Kasumi-1 (cell line): Measurements from ENCODE around the gene RNF186.
"Not testable (repeated sequence)": the region's sequence is repeated elsewhere in the genome, so short reads cannot be mapped to it uniquely, and the experiment has no call there.

ENCODE experiments used
- DNase-seq, 2 experiments: peaks; one replicate each; lab custom pipeline; 2025; lab: John Stamatoyannopoulos, UW

The RNF186 gene

DNA sequence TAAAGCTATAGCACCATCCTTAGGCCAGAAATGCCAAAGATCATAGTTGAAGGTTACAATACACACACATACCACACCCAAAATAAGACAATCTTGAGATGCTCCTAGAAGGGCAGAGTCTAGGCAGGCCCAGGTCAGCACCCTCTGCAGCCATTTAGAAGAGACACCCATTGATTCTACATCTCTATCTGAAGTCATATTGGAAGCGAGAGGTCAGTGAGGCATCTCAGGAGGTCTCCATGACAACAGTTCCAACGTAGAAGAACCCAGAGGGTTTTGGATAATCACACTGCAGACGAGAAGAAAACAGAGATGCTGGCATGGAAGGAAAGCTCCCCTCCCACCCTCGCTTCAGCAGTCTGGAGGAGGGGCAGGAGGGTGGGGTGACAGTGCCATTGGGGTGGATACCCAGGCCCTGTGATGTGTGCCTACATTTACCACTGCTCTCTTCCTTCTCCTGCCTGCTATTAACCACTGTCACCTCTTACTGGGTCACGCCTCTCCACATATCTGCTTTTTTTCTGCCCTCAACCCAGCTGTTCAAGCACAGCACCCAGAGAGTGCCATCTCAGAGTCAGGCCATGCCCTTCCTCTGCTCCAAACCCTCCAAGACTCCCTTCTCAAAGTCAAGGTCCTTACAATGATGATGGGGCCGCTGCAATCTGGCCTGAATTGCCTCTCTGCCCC, 21.6 kb downstream of the RNF186 start:
- DNase-seq, result no peak

DNA sequence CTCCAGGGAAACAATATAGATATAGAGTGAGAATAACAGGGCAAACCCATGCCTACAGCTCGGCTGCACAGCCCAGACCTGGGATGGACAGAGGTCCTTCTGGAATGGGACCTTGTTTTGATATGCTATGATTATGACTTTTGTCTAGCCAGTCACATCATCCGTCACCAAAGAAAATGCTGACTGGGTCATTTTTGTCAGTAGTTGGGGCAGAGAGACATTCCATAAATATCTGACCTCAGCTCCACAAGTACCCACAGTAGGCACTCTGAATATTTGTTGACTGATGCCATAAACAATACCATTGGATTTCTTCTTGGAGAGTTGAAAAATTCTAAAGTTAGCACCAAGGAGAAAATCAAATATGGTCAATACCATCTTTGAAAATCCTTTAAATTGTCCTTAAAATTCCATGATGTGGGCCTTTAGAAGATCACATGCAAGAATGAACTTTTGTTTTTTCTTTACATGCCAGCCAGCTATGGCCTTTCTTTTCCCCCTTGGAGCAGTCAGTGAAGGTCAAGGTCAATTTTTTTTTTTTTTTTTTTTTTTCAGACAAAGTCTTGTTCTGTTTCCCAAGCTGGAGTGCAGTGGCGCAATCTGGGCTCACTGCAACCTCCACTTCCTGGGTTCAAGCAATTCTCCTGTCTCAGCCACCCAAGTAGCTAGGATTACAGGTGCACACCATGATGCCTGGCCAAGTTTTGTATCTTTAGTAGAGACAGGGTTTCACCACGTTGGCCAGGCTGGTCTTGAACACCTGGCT, 22.7 kb downstream of the RNF186 start:
- DNase-seq, result no peak

DNA sequence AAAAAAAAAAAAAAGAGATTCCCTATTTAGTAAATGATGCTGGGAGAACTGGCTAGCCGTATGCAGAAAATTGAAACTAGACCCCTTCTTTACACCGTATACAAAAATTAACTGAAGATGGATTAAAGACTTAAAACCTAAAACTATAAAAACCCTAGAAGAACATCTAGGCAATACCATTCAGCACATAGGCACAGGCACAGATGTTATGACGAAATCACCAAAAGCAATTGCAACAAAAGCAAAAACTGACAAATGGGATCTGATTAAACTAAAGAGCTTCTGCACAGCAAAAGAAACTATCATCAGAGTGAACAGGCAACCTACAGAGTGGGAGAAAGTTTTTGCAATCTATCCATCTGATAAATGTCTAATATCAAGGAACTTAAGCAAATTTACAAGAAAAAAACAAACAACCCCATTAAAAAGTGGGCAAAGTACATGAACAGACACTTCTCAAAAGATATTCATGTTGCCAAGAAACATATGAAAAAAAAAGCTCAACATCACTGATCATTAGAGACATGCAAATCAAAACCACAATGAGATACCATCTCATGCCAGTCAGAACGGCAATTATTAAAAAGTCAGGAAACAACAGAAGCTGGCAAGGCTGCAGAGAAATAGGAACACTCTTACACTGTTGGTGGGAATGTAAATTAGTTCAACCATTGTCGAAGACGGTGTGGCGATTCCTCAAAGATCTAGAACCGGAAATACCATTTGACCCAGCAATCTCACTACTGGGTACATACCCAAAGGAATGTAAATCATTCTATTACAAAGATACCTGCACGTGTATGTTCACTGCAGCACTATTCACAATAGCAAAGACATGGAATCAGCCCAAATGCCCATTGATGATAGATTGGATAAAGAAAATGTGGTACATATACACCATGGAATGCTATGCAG, 24.8 kb downstream of the RNF186 start:
- DNase-seq, result not testable (repeated sequence)

DNA sequence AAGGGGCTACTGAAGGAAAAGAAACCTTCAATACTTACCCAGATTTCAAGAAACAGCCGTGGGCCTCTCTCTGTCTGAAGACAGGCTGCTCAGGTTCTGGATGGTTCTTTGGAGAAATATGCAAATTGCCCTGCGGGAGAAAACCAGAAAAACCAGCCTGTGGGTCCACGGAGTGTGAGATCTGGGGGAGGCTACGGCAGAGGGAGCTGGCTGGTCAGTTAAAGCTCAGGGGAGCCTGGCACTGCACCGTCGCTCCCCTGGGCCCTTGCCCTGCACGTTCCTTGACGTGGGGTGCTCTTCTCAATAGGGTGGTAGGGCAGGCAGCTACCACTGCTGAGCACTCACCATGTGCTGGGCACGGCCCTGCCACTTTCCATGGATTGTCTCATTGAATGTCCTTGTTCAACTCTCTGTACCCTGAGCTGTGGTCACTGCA, 28.1 kb downstream of the RNF186 start:
- no peak for DNase-seq

DNA sequence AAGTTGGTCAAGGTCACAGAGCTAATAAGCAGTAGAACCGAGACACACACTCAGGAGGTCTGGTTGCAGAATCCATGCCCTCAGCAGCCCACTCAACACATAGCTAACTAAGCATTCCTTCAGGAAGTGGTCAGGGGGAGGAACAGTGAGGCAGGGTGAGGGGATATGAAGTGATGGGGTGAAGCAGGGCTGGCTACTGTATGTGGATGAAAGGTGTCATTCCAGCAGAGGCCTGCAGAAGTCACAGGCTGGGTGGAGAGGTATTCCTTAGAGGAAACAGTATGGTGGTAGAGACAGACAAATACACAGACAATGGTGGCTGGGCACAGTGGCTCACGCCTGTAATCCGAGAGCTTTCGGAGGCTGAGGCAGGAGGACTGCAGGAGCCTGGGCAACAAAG, 29.4 kb downstream of the RNF186 start:
- no peak for DNase-seq

DNA sequence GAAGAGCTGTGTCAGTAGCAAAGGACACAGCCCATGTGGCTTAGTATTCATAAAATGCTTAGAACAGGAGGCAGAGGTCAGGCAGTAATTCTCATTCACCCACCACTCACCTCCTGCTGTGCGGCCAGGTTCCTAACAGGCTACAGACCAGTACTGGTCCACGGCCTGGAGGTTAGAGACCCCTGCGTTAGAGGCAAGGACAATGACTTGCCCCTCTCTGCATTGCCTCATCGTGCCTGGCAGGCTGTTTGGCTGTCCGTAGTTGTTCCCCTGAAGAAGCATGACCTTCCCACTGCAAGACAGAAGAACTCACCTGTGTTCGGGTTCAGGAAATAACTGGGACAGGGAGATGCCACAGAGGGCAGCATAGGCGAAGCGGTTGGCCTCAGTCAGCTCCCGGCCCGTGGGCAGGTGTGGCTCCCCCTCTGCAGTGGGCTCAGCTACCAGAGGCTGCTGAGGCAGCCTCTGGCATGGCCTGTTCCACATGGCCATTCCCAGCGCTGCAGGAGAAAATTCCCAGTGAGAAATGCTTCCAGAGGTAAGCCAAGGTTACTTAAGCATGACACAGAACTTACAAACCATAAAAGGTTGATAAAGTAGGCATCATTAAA, 34.7 kb downstream of the RNF186 start:
- no peak for DNase-seq

DNA sequence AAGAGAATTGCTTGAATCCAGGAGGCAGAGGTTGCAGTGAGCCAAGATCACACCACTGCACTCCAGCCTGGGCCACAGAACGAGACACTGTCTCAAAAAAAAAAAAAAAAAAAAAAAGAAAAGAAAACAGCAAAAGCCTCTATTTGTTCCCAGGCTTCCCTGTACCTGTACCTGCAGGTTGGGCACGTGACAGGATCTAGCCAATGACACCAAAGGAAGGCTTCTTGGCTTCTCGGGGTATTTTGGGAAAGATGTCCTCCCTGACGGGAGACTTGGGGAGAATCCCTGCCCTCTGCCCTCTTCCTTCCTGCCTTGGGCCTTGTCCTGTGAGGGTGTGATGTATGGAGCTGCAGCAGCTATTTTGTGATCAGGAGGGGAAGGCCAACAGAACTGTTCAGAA, 38.1 kb downstream of the RNF186 start:
- DNase-seq, result no peak

DNA sequence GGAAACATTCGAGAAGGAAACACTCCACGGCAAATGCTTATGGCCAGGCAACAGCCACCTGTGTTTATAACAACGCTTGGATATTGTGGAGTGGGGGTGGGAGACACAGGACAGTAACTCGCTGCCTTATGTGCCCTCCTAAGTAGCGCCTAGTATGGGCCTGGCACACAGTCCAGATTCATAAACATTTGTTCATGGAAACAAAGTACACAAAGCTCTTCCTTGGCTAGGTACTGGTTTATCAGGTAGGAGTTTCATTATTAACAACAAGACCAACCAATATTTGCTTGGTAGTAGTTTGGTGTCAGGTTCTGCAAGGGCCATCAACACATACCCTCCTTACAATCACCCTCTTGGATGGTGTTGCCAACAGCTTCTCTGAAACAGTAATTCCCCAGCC, 38.8 kb downstream of the RNF186 start:
- no peak for DNase-seq

DNA sequence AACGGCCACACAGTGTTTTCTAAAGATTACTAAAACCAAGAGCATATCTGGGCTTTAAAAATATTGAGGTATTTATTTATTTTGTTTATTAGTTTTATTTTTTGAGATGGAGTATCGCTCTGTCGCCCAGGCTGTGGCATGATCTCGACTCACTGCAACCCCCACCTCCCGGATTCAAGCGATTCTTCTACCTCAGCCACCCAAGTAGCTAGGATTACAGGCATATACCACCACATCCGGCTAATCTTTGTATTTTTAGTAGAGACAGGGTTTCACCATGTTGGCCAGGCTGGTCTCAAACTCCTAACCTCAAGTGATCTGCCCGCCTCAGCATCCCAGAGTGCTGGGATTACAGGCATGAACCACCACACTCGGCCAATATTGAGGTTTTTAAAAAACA, 39.3 kb downstream of the RNF186 start:
- DNase-seq, result no peak

DNA sequence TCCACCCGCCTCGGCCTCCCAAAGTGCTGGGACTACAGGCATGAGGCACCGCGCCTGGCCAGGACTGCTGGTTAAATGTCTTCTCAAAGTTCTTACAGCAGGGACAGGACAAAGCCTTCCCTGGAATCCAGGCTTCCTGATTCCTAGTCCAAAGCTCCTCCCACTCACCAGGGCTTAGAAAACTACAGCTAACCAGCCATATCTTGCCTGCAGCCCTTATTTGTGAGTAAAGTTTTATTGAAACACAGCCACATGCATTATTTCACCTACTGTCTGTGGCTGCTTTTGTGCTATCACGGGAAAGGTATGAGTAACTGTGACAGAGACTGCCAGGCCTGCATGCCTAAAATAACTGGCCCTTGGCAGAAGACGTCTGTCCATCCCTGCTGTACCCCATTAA, 39.8 kb downstream of the RNF186 start:
- DNase-seq, result no peak

DNA sequence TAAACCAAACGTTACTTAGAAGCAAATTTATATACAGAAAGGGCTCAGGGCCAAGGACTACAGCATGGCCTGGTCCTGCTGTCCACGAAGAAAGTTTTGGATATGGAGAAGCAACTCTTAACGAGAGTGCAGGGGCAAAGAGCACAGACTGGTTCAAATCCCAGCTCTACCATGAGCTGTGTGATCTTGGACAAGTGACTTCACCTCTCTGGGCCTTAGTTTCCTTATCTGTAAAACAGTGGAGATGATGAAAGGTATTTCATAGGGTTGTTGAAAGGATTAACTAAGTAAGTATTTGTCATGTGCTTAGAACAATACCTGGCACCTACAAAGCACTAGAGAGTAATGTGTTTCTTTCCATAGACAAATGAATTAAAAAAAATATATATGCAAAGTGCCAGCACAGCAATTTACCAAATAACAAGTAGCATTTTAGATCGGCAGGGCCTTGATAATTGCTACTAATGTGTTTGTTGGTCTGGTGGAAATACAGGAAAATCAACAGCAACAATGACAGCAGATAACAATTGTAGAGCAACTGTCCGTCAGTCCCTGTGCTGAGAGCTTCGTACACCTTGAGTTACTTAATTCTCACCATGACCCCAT, 40.8 kb downstream of the RNF186 start:
- DNase-seq, result no peak

DNA sequence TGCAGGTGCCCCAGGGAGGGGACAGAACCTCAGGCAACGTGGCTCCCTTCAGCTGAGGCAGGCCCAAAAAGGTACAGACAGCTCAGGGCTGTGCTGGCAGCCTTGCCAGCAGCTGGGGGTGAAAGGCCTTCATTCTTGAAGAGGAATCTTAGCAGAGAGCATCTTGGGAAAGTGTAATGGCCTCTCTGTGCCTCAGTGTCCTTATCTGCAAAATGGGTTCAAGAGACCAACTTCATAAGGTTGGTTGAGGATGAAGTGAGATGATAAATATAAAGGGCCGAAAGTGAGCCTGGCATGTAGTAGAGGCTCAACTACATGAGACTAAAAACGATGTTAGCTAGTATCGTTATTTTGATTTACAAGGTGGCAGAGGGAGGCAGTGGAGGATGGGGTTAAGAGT, 41.6 kb downstream of the RNF186 start:
- no peak for DNase-seq

DNA sequence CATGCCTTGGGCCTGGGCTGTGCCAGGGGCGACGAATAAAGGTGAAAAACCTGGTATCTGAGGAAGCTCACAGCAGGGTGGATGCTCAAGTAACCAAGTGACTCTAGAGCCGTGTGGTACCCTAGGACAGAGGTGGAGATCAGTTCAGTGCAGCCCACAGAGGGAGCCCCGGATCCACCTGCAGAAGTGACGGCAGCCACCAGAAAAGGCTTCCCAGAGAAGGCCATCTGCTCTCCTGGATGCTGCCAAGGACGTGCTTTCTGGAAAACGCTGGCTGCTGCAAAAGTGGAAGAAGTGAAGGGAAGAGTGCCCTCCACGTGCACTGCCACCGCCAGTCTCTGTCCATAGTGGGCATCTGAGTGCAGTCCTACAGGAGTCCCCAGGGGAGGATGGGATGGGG, 43.0 kb downstream of the RNF186 start:
- no peak for DNase-seq

DNA sequence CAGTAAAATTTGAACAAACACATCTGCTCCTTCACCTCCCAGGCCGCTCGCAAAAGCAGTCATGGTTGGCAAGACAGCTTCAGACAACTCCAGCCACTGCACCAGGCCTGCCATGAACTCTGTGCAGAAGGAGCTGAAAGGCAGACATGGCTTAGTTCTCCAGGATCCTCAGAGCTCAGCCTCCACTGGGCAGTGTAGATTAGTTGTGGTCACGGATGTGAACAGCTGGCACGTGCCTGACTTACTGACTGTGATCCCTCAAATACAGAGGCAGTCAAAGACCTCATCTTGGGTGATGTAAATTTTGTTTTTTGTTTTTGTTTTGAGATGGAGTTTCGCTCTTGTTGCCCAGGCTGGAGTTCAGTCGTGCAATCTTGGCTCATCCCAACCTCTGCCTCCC, 43.7 kb downstream of the RNF186 start:
- no peak for DNase-seq

DNA sequence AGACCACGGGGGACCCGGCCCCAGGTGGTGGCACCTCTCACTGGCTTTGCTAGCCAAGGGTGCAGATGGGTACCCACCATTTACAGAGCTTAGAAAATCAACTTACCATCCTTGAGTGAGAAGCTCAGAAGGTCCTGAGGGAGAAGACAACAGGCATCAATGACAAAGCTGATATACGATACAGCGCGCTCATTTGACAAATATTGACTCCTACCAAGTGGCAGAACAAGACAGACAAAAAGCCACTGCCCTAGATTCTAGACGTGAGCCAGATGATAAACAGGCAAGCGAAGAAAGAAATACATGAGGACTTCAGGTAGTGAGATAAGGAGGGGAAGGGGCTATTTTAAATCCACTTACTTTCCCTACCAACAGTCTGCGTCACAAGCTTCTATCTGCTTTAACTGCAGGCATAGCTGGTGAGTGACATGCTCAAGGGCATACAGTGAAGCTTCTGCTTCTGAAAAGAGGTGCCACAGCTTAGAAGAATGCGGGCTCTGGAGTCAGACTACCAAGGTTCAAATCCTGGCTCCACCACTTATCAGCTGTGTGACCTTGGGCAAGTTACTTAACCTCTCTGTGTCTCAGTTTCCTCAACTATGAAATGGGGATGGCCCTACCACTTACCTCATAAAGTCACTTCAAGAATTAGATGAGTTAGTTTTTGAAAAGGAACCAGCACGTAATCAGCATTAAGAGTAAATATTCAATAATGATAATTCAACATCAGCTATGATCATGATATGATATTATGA, 44.5 kb downstream of the RNF186 start:
- DNase-seq, result no peak

DNA sequence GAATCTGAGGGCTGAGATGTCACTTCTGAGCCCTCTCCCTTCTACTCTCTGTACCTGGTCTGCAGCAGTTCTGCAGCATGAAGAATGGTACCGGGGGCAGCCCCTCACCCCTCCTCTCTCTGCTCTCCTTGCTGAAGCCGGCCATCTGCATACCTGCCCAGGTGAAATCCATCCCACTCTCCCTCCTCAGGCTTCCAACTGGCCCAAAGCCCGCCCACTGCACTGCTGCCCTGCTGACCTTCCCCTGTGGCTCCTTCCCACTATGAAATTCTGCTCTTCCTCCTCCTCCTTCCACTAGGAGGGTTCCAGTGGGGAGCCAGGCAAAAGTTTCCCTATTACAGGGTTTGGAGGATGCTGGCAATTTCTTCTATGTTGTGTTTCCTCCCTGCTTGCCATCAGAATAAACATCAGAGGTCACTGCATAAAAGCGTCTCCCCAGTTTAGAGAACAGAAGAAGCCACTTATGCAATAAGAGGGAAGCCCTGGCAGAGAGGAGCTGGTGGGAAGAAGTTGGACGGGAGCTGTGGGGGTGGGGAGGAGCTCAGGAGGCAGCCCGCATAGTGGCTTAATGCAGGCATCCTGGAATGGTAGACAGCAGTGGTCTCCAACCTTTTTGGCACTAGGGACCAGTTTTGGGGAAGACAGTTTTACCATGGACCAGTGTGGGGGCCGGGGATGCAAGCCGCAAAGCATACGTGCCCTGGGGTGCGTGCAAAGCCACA, 45.7 kb downstream of the RNF186 start:
- no peak for DNase-seq

DNA sequence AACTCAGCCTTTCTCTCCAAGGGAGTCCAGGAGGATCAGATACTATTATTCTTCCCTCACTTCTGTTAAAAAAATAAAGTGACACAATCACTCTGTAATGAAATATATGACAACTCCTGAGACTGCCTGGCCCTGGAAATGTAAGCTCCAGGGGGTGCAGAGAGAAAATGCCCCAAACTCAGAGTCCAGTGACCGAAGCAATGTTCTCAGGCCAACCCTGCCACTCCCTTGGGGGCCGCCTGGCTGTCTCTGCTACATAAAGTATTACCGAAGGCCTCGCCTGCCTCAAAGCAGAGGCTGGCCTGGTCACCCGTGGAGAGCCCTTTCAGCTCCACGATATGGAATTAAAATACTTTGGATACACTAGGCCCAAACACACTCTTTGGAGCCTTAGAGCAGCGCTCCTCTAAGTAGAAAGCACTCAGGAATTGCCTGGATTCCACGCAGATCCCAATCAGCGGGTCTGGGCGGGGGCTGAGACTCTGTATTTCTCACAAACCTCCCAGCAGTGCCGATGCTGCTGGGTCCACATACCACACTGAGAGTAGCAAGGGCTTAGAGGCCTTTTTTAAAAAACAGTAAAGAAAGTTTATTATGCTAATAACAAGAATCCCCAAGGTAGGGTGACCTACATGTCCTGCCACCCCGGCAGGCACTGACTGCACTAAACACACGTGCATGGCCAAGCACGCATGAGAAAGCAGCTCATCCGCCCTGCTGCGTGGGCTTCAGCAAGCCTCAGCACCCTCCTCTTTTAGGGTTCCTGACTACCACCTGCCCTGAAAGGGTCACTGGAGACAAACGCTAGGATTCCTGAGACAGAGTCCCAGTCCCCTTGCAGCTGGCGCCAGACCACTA, 46.5 kb downstream of the RNF186 start:
- no peak for DNase-seq

DNA sequence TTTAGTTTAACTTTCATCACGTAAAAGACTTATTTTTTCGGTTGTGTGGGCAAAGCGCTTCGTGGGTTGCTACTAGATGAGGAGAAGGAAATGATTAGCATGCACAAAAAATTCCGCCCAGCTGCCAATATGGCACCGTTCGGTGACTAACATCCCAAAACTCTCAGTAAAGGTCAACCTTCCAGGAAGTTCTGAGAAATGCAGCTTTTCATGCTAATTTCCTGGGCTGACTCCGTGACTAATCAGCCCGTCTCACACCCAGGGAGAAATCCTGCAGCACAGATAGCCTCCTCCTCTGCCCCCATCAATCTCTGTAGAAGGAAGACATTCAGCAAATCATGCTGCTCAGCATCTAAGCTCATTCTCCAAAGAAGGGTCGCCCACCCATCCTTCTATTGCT, 49.5 kb downstream of the RNF186 start:
- DNase-seq, result no peak

DNA sequence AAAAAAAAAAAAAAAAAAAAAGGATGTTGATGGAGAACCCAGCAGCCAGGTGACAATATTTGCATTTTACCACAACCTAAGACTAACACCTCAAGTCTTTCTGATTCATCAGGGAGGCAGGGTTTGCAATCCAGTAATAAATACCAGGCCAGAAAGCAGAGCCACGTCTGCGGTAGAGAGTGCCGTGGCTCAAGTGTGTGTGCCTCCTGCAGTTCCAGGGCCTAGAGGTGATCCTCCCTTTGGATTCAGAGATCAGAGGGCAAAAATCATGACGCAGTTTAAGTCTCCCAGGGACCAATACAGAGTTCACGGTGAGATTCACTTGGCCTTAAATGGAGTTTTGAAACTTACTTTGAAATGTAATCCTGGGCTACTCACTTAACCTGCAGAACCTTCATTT, 50.2 kb downstream of the RNF186 start:
- no peak for DNase-seq
